SK-N-SH (cell line): ENCODE results near the gene PIAS4.

ENCODE experiments used
- EZH2phosphoT487 ChIP-seq: fragments of 200-600 bp; sonication (generic); IDR thresholded peaks from 2 replicates; pipeline ENCODE4 v1.6.1; 2017; ENCODE audit warnings: low read depth, mixed run types, mild to moderate bottlenecking, antibody characterized with exemption, moderate library complexity, borderline replicate concordance
- JUND ChIP-seq: IDR thresholded peaks from 2 replicates; pipeline ENCODE4 v1.4.0; 2012
- MXI1 ChIP-seq: IDR thresholded peaks from 2 replicates; pipeline ENCODE4 v1.6.1; 2012; ENCODE audit warnings: mild to moderate bottlenecking, low read depth, low read length, improper control_type of control experiment
- NFIC ChIP-seq: IDR thresholded peaks from 2 replicates; pipeline ENCODE4 v1.4.0; 2012; ENCODE audit warnings: borderline replicate concordance
- NRF1 ChIP-seq: IDR thresholded peaks from 2 replicates; pipeline ENCODE4 v1.6.1; 2012; ENCODE audit warnings: low read depth, mild to moderate bottlenecking, low read length
- POLR2AphosphoS5 ChIP-seq: IDR thresholded peaks from 2 replicates; pipeline ENCODE4 v1.6.1; 2012; ENCODE audit warnings: low read depth, low read length
- RAD21 ChIP-seq: IDR thresholded peaks from 2 replicates; pipeline ENCODE4 v1.6.1; 2012; ENCODE audit warnings: mild to moderate bottlenecking, low read length
- TEAD4 ChIP-seq: IDR thresholded peaks from 2 replicates; pipeline ENCODE4 v1.4.0; 2012; ENCODE audit warnings: mild to moderate bottlenecking, borderline replicate concordance; ENCODE audit not compliant: insufficient read depth
- YY1 ChIP-seq: IDR thresholded peaks from 2 replicates; pipeline ENCODE4 v1.4.0; 2012; ENCODE audit warnings: low read depth, mild to moderate bottlenecking
- TF ChIP-seq, protein P1 (sequence below): fragments of 200-600 bp; sonication (generic); IDR thresholded peaks from 2 replicates; pipeline ENCODE4 v1.6.1; 2017; ENCODE audit warnings: antibody characterized with exemption, mild to moderate bottlenecking, moderate library complexity
- TF ChIP-seq, protein P2 (sequence below): IDR thresholded peaks from 2 replicates; pipeline ENCODE4 v1.6.1; 2012; ENCODE audit warnings: mild to moderate bottlenecking, low read depth, low read length, moderate library complexity
- TF ChIP-seq, protein P3 (sequence below): fragments of 150-350 bp; IDR thresholded peaks from 2 replicates; pipeline ENCODE4 v1.6.1; 2017; ENCODE audit warnings: antibody characterized with exemption, low read length, low read depth, borderline replicate concordance

DNA sequence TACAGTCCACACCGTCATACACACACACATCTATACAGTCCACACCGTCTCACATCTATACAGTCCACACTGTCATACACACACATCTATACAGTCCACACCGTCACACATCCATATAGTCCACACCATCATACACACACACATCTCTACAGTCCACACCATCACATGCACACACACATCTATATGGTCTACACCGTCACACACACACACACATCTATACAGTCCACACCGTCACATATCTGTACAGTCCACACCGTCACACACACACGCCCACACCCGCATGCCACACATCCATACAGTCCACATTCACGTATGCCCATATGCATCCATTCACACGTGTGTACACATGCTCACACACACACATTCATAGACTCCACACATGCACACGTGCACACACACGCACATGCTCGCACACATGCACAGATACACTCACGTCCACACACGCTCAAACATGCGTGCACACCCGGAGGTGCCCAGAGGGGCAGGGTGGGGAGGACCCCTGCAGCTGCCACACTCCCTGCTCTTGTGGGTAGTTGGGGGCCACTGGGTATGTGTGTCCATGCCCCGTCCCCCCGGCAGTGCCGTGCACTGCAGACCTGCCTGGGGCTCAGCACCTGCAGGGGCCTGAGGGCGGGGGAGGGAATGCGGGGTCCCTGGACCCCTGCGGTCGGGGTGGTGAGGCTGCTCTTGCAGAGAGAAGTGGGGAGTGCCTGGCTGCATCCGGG is 29.2 kb downstream of the PIAS4 start:
- TF ChIP-seq, protein P1, sequence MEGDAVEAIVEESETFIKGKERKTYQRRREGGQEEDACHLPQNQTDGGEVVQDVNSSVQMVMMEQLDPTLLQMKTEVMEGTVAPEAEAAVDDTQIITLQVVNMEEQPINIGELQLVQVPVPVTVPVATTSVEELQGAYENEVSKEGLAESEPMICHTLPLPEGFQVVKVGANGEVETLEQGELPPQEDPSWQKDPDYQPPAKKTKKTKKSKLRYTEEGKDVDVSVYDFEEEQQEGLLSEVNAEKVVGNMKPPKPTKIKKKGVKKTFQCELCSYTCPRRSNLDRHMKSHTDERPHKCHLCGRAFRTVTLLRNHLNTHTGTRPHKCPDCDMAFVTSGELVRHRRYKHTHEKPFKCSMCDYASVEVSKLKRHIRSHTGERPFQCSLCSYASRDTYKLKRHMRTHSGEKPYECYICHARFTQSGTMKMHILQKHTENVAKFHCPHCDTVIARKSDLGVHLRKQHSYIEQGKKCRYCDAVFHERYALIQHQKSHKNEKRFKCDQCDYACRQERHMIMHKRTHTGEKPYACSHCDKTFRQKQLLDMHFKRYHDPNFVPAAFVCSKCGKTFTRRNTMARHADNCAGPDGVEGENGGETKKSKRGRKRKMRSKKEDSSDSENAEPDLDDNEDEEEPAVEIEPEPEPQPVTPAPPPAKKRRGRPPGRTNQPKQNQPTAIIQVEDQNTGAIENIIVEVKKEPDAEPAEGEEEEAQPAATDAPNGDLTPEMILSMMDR = no peak
- TF ChIP-seq MXI1 = no peak
- TF ChIP-seq POLR2AphosphoS5 = no peak
- TF ChIP-seq NFIC = no peak
- TF ChIP-seq, protein P2, sequence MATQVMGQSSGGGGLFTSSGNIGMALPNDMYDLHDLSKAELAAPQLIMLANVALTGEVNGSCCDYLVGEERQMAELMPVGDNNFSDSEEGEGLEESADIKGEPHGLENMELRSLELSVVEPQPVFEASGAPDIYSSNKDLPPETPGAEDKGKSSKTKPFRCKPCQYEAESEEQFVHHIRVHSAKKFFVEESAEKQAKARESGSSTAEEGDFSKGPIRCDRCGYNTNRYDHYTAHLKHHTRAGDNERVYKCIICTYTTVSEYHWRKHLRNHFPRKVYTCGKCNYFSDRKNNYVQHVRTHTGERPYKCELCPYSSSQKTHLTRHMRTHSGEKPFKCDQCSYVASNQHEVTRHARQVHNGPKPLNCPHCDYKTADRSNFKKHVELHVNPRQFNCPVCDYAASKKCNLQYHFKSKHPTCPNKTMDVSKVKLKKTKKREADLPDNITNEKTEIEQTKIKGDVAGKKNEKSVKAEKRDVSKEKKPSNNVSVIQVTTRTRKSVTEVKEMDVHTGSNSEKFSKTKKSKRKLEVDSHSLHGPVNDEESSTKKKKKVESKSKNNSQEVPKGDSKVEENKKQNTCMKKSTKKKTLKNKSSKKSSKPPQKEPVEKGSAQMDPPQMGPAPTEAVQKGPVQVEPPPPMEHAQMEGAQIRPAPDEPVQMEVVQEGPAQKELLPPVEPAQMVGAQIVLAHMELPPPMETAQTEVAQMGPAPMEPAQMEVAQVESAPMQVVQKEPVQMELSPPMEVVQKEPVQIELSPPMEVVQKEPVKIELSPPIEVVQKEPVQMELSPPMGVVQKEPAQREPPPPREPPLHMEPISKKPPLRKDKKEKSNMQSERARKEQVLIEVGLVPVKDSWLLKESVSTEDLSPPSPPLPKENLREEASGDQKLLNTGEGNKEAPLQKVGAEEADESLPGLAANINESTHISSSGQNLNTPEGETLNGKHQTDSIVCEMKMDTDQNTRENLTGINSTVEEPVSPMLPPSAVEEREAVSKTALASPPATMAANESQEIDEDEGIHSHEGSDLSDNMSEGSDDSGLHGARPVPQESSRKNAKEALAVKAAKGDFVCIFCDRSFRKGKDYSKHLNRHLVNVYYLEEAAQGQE = no peak
- no peak for TF ChIP-seq EZH2phosphoT487
- TF ChIP-seq RAD21 = no peak
- TF ChIP-seq YY1 = no peak
- no peak for TF ChIP-seq NRF1
- TF ChIP-seq, protein P3, sequence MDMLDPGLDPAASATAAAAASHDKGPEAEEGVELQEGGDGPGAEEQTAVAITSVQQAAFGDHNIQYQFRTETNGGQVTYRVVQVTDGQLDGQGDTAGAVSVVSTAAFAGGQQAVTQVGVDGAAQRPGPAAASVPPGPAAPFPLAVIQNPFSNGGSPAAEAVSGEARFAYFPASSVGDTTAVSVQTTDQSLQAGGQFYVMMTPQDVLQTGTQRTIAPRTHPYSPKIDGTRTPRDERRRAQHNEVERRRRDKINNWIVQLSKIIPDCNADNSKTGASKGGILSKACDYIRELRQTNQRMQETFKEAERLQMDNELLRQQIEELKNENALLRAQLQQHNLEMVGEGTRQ = no peak
- no peak for TF ChIP-seq TEAD4
- no peak for TF ChIP-seq JUND
